Tongue (tissue), 3 donors: ENCODE data around the gene ZNF385A. TPM values are rescaled to one million over a fixed set of nuclear protein-coding genes. Genes with fewer than 3 reads are reported as not detected.
"Not testable (repeated sequence)": the region's sequence is repeated elsewhere in the genome, so short reads cannot be mapped to it uniquely, and the experiment has no call there.

Source experiments
- DNase-seq: peaks from one replicate; pipeline ENCODE4 v3.0.0-alpha.2; 2015
- small RNA-seq: library from RNA; depleted of rRNA; stranded (forward); fragments of <200 nt; gene quantifications from one replicate; pipeline ENCODE3, GENCODE V24; 2014; ENCODE audit warnings: low replicate concordance
- total RNA-seq: library from RNA; depleted of rRNA; stranded (reverse); fragments of >200 nt; gene quantifications from one replicate; pipeline ENCODE4 v1.2.3, GENCODE V29; 2014

The ZNF385A gene
- total RNA-seq, 1 donor from 2014 or later, result 30.4 TPM

- not testable (repeated sequence) for DNase-seq
Observed at GRCh38 chr12:54325442-54326109, 59.0 kb downstream of the ZNF385A start.

GRCh38 chr12:54324617-54325441, 59.7 kb downstream of the ZNF385A start, which contains the start of gene COPZ1:
TSS of gene COPZ1 (plus strand) at chr12:54325131. CDS start at chr12:54325164, 33 bp downstream.
- DNase-seq, result peak; percentile 99

- DNase-seq, result no peak
Observed at GRCh38 chr12:54321363-54321762, 63.2 kb downstream of the ZNF385A start.

Small RNAs within 50 kb of the gene (small RNA-seq; reads per million reads assigned to genes)
- 174 reads per million, percentile 97 among the genes with 10 or more reads in this experiment for gene MIR148B
- not detected for gene RN7SL744P

Other genes starting within 250 kb of the ZNF385A start
- 22.1 TPM for gene SMUG1, start 195.7 kb downstream of the ZNF385A start, total RNA-seq
- gene CBX5, start 104.6 kb downstream of the ZNF385A start, total RNA-seq, result 77.2 TPM
- gene HNRNPA1, start 104.0 kb downstream of the ZNF385A start, total RNA-seq, result 618 TPM
- 4.3 TPM for gene NFE2, start 83.7 kb downstream of the ZNF385A start, total RNA-seq
- 147 TPM for gene COPZ1, start 59.6 kb downstream of the ZNF385A start, total RNA-seq
- not detected for gene GPR84, start 20.2 kb downstream of the ZNF385A start, total RNA-seq
- 112 TPM for gene ITGA5, start 34.5 kb upstream of the ZNF385A start, total RNA-seq
- not detected for gene GTSF1, start 88.9 kb upstream of the ZNF385A start, total RNA-seq
- gene NCKAP1L, start 113.0 kb upstream of the ZNF385A start, total RNA-seq, result 2.7 TPM
- gene PDE1B, start 164.9 kb upstream of the ZNF385A start, total RNA-seq, result 3.0 TPM
- gene PPP1R1A, start 203.9 kb upstream of the ZNF385A start, total RNA-seq, result 10.8 TPM